H9 (cell line): ENCODE measurements around the gene LY6G6F. TPM values are rescaled to one million over a fixed set of nuclear protein-coding genes. Genes with fewer than 3 reads are reported as not detected.

Experiments
- DNase-seq: peaks from one replicate; pipeline ENCODE4 v3.0.0-alpha.2; 2017
- H2AFZ ChIP-seq: one replicate; pipeline ENCODE4 v1.6.1; 2013; ENCODE audit warnings: mild to moderate bottlenecking, low read length, control low read depth, moderate library complexity
- H2AK5ac ChIP-seq: 2 replicates; pipeline ENCODE4 v1.6.1; 2013; ENCODE audit warnings: low read length, control low read depth, mixed read lengths; ENCODE audit not compliant: insufficient read length
- H2BK120ac ChIP-seq: one replicate; pipeline ENCODE4 v1.6.1; 2013; ENCODE audit warnings: low read depth, mild to moderate bottlenecking, low read length, control low read depth, inconsistent platforms; ENCODE audit not compliant: poor library complexity, severe bottlenecking
- H2BK12ac ChIP-seq: 2 replicates; pipeline ENCODE4 v1.6.1; 2013; ENCODE audit warnings: low read length, control low read depth, mixed read lengths, low read depth; ENCODE audit not compliant: insufficient read length
- H2BK15ac ChIP-seq: 2 replicates; pipeline ENCODE4 v1.6.1; 2013; ENCODE audit warnings: low read depth, low read length, control low read depth
- H2BK20ac ChIP-seq: one replicate; pipeline ENCODE4 v1.6.1; 2013; ENCODE audit warnings: low read depth, mild to moderate bottlenecking, low read length, control low read depth, inconsistent platforms; ENCODE audit not compliant: poor library complexity, severe bottlenecking
- H2BK5ac ChIP-seq: 2 replicates; pipeline ENCODE4 v1.6.1; 2013; ENCODE audit warnings: low read length, control low read depth, mixed read lengths; ENCODE audit not compliant: insufficient read length
- H3K14ac ChIP-seq: 2 replicates; pipeline ENCODE4 v1.6.1; 2013; ENCODE audit warnings: low read length, control low read depth; ENCODE audit not compliant: insufficient read depth
- H3K18ac ChIP-seq: 2 replicates; pipeline ENCODE4 v1.6.1; 2013; ENCODE audit warnings: low read depth, mild to moderate bottlenecking, mixed read lengths, low read length, control low read depth; ENCODE audit not compliant: insufficient read length
- H3K23ac ChIP-seq: 2 replicates; pipeline ENCODE4 v1.6.1; 2013; ENCODE audit warnings: low read length, control low read depth, mixed read lengths, low read depth; ENCODE audit not compliant: insufficient read length
- H3K23me2 ChIP-seq: 2 replicates; pipeline ENCODE4 v1.6.1; 2013; ENCODE audit warnings: low read depth, mild to moderate bottlenecking, mixed read lengths, low read length, control low read depth; ENCODE audit not compliant: insufficient read length, poor library complexity, severe bottlenecking
- H3K27ac ChIP-seq: 2 replicates; pipeline ENCODE4 v1.5.1; 2013; ENCODE audit warnings: low read length, control low read depth, mixed read lengths, low read depth; ENCODE audit not compliant: insufficient read length
- H3K27me3 ChIP-seq: 2 replicates; pipeline ENCODE4 v1.6.1; 2013; ENCODE audit warnings: low read length, control low read depth, inconsistent platforms; ENCODE audit not compliant: insufficient read depth
- H3K4ac ChIP-seq: 2 replicates; pipeline ENCODE4 v1.6.1; 2013; ENCODE audit warnings: low read depth, mild to moderate bottlenecking, control low read depth, inconsistent platforms, low read length, moderate library complexity
- H3K4me1 ChIP-seq: 2 replicates; pipeline ENCODE4 v1.6.1; 2013; ENCODE audit warnings: low read length, control low read depth, inconsistent platforms; ENCODE audit not compliant: insufficient read depth
- H3K4me2 ChIP-seq: 2 replicates; pipeline ENCODE4 v1.6.1; 2013; ENCODE audit warnings: low read length, control low read depth, mixed read lengths; ENCODE audit not compliant: insufficient read length, insufficient read depth
- H3K56ac ChIP-seq: 2 replicates; pipeline ENCODE4 v1.6.1; 2013; ENCODE audit warnings: low read depth, mild to moderate bottlenecking, mixed read lengths, low read length, control low read depth; ENCODE audit not compliant: insufficient read length
- H3K79me1 ChIP-seq: 2 replicates; pipeline ENCODE4 v1.6.1; 2013; ENCODE audit warnings: low read depth, mild to moderate bottlenecking, moderate library complexity, low read length, control low read depth, inconsistent platforms; ENCODE audit not compliant: insufficient read depth, poor library complexity, severe bottlenecking
- H3K79me2 ChIP-seq: 2 replicates; pipeline ENCODE4 v1.6.1; 2013; ENCODE audit warnings: low read length, control low read depth, inconsistent platforms; ENCODE audit not compliant: insufficient read depth
- H3K9ac ChIP-seq: 2 replicates; pipeline ENCODE4 v1.6.1; 2013; ENCODE audit warnings: low read length, control low read depth, mixed read lengths; ENCODE audit not compliant: insufficient read length; ENCODE audit errors: extremely low read depth
- H3K9me3 ChIP-seq: one replicate; pipeline ENCODE4 v1.6.1; 2013; ENCODE audit warnings: low read depth, low read length, inconsistent platforms; ENCODE audit not compliant: control insufficient read depth
- H3T11ph ChIP-seq: one replicate; pipeline ENCODE4 v1.6.1; 2013; ENCODE audit warnings: mild to moderate bottlenecking, low read length, control low read depth, inconsistent platforms
- H4K20me1 ChIP-seq: one replicate; pipeline ENCODE4 v1.6.1; 2013; ENCODE audit not compliant: control insufficient read depth, insufficient read length, insufficient read depth
- H4K5ac ChIP-seq: 2 replicates; pipeline ENCODE4 v1.6.1; 2013; ENCODE audit warnings: low read depth, mild to moderate bottlenecking, mixed read lengths, low read length, control low read depth; ENCODE audit not compliant: insufficient read length
- H4K8ac ChIP-seq: replicated peaks from 2 replicates; pipeline ENCODE4 v1.6.1; 2013; ENCODE audit warnings: low read length, control low read depth, mixed read lengths, low read depth; ENCODE audit not compliant: insufficient read length
- H4K91ac ChIP-seq: 2 replicates; pipeline ENCODE4 v1.6.1; 2013; ENCODE audit warnings: low read depth, mild to moderate bottlenecking, moderate library complexity, mixed read lengths, low read length, control low read depth; ENCODE audit not compliant: insufficient read length
- H3K27ac Mint-ChIP-seq, 3 experiments: 2 replicates in 2 of 3; 3 replicates in 1 of 3; pipeline ENCODE4 v1.8.0; 2020 to 2021; ENCODE audit warnings: mixed read lengths in 3 of 3, mild to moderate bottlenecking in 1 of 3, moderate library complexity in 1 of 3
- H3K27me3 Mint-ChIP-seq: 2 replicates; pipeline ENCODE4 v1.8.0; 2021; ENCODE audit warnings: low read depth, mild to moderate bottlenecking, moderate library complexity, mixed read lengths
- H3K36me3 Mint-ChIP-seq, 3 experiments: 2 replicates in 2 of 3; 3 replicates in 1 of 3; pipeline ENCODE4 v1.8.0; 2020 to 2021; ENCODE audit warnings: low read depth in 3 of 3, mixed read lengths in 3 of 3; ENCODE audit not compliant: insufficient read depth in 1 of 3
- H3K4me1 Mint-ChIP-seq, 2 experiments: 2 replicates each; pipeline ENCODE4 v1.8.0; 2020; ENCODE audit warnings: mixed read lengths in 2 of 2
- H3K4me3 Mint-ChIP-seq, 2 experiments: 2 replicates in 1 of 2; 3 replicates in 1 of 2; pipeline ENCODE4 v1.8.0; 2020 to 2021; ENCODE audit warnings: mild to moderate bottlenecking in 2 of 2, mixed read lengths in 2 of 2, moderate library complexity in 1 of 2
- H3K9me3 Mint-ChIP-seq, 2 experiments: 2 replicates in 1 of 2; 3 replicates in 1 of 2; pipeline ENCODE4 v1.8.0; 2020; ENCODE audit warnings: mild to moderate bottlenecking in 2 of 2, mixed read lengths in 2 of 2, moderate library complexity in 1 of 2
- WGBS: extraction: QIAGEN DNeasy Blood & Tissue Kit; methylation state at CpG from one replicate; pipeline ENCODE4 v1.1.7; 2013; ENCODE audit warnings: missing lambda C conversion rate, low lambda C conversion rate, mixed read lengths; ENCODE audit not compliant: insufficient read length; ENCODE audit errors: extremely low coverage; 5-methylcytosine and 5-hydroxymethylcytosine counted together
- total RNA-seq: library from RNA; stranded (reverse); gene quantifications from 2 replicates; pipeline ENCODE4 v1.2.1, GENCODE V29; 2021
- TF ChIP-seq, protein P1 (sequence below): fragments of 200-600 bp; sonication (generic); conservative IDR thresholded peaks from 3 replicates; pipeline ENCODE4 v1.8.0; 2021; ENCODE audit warnings: antibody characterized with exemption, mild to moderate bottlenecking

The LY6G6F gene
- total RNA-seq, 1 experiment from 2014 or later = not detected

DNA sequence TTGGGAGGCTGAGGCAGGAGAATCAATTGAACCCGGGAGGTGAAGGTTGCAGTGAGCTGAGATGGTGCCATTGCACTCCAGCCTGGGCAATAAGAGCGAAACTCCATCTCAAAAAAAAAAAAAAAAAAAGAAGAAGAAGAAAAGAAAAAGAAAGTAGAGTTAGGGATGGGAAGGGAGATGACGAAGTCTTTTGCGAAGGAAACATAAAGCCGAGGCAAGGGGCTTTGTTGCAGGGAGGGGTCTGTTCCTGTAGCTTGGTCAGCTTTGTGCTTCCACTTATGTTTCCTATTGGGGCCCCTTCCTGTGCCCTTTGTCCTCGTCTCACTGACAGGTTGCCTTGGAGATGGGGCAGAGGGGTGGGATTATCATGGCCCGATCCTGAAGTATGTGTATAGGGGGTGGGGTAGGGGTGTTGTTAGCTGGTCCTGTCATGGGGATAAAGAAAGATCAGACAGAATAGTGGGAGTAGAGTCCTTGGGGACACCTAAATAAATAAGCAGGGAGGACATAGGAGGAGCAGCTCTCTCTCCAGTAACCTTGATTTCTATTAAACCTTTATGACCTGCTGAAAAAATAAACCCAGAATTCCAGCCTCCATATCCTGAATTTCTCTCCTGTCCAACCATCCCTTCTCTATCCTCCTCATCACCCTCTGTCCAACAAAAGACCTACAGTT, 30.8 kb downstream of the LY6G6F start:
- no peak overlapping the region for H3K9ac ChIP-seq
- peak overlapping the region; percentile 5 for H3K4me2 ChIP-seq
- peaks cover 6% of the 10 kb centered on the region; the same call in 1 of the 2 replicates for H3K79me2 ChIP-seq

More for the DNA sequence above, 30.8 kb downstream of the LY6G6F start:
- Histone ChIP-seq H2BK5ac (no peak overlapping the region), H3K56ac (no peak overlapping the region), H3K23me2 (peaks cover 32% of the 10 kb centered on the region), H2AFZ (no peak overlapping the region), H2BK12ac (no peak overlapping the region), H2BK15ac (no peak overlapping the region), H3K4ac (no peak overlapping the region), H3K9me3 (no peaks in the 10 kb centered on the region), H3K18ac (no peak overlapping the region), H3T11ph (no peak overlapping the region), H4K8ac (no peak overlapping the region), H4K5ac (no peak overlapping the region), H3K14ac (no peak overlapping the region), H4K20me1 (no peaks in the 10 kb centered on the region), H4K91ac (no peak overlapping the region), H3K79me1 (no peaks in the 10 kb centered on the region), H2BK120ac (no peak overlapping the region), H2AK5ac (no peak overlapping the region), H2BK20ac (no peak overlapping the region), H3K23ac (no peak overlapping the region), H3K27me3 (no peaks in the 10 kb centered on the region), H3K4me1 (peaks cover 16% of the 10 kb centered on the region), H3K27ac (no peak overlapping the region)
- peaks cover 44 to 54% of the 10 kb centered on the region in 2 experiments for H3K4me1 Mint-ChIP-seq
- peak overlapping the region; percentile 2 to 88 (median 68); a peak in 5 of 7 replicates for H3K27ac Mint-ChIP-seq
- DNase-seq = peak; percentile 58
- no peaks in the 10 kb centered on the region for H3K9me3 Mint-ChIP-seq
- 100% methylated on average over 2 of the region's 7 CpGs for WGBS
- no peaks in the 10 kb centered on the region for H3K27me3 Mint-ChIP-seq
- H3K36me3 Mint-ChIP-seq = peaks cover 31 to 35% (median 32%) of the 10 kb centered on the region in 3 experiments
- TF ChIP-seq, protein P1, sequence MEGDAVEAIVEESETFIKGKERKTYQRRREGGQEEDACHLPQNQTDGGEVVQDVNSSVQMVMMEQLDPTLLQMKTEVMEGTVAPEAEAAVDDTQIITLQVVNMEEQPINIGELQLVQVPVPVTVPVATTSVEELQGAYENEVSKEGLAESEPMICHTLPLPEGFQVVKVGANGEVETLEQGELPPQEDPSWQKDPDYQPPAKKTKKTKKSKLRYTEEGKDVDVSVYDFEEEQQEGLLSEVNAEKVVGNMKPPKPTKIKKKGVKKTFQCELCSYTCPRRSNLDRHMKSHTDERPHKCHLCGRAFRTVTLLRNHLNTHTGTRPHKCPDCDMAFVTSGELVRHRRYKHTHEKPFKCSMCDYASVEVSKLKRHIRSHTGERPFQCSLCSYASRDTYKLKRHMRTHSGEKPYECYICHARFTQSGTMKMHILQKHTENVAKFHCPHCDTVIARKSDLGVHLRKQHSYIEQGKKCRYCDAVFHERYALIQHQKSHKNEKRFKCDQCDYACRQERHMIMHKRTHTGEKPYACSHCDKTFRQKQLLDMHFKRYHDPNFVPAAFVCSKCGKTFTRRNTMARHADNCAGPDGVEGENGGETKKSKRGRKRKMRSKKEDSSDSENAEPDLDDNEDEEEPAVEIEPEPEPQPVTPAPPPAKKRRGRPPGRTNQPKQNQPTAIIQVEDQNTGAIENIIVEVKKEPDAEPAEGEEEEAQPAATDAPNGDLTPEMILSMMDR = no peak
- H3K4me3 Mint-ChIP-seq = peak overlapping the region; percentile 91 to 98
